Endothelial cell of umbilical vein (primary cell): ENCODE results near the gene PTN. TPM values are rescaled to one million over a fixed set of nuclear protein-coding genes. Genes with fewer than 3 reads are reported as not detected.

Experiments
- Bru-seq: library from RNA; stranded (reverse); fragments of 400-500 nt; gene quantifications from one replicate; lab custom pipeline; 2021; lab: Mats Ljungman, UMichigan
- BruChase-seq, 2 experiments: library from RNA; stranded (reverse); fragments of 400-500 nt; gene quantifications; one replicate each; lab custom pipeline; 2021; lab: Mats Ljungman, UMichigan
- BruUV-seq: library from RNA; stranded (reverse); fragments of 400-500 nt; replicated peaks from 2 replicates; lab custom pipeline; 2021; lab: Mats Ljungman, UMichigan
- CTCF ChIA-PET: fragments of 300-600, 350-600 bp; sonication (Branson Sonifier 250); formaldehyde crosslinking; loops from one replicate; lab custom pipeline; 2021; ENCODE audit warnings: antibody characterized with exemption, inconsistent platforms; lab: Charles Lee
- POLR2A ChIA-PET: fragments of 300-600, 350-600 bp; sonication (Branson Sonifier 250); formaldehyde crosslinking; loops from one replicate; lab custom pipeline; 2021; ENCODE audit warnings: antibody characterized with exemption, inconsistent platforms; lab: Charles Lee
- DNase-seq: peaks from one replicate; pipeline ENCODE4 v3.0.0-alpha.2; 2011; ENCODE audit warnings: low read depth, low spot score
- FAIRE-seq: peaks from 2 replicates; lab custom pipeline; 2011; peaks lifted over from hg19 to GRCh38; lab: Jason Lieb, UNC
- H2AFZ ChIP-seq: 2 replicates; pipeline ENCODE4 v1.6.0; 2012; ENCODE audit warnings: low read depth, low read length, control low read depth, inconsistent platforms
- H3K27ac ChIP-seq: 2 replicates; pipeline ENCODE4 v1.5.1; 2011; ENCODE audit warnings: low read depth, mild to moderate bottlenecking, control low read depth, low read length, moderate library complexity; ENCODE audit not compliant: insufficient read depth
- H3K27me3 ChIP-seq, 2 experiments: 2 replicates each; pipeline versions ENCODE4 v1.6.0 to v1.6.1; 2011; ENCODE audit warnings: low read length in 2 of 2, mixed read lengths in 1 of 2; ENCODE audit not compliant: control insufficient read depth in 2 of 2, insufficient read depth in 2 of 2
- H3K36me3 ChIP-seq, 2 experiments: 2 replicates in 1 of 2; 3 replicates in 1 of 2; pipeline ENCODE4 v1.5.1; 2011; ENCODE audit warnings: low read length in 2 of 2, mild to moderate bottlenecking in 1 of 2, moderate library complexity in 1 of 2; ENCODE audit not compliant: control insufficient read depth in 2 of 2, insufficient read depth in 2 of 2; ENCODE audit errors: extremely low read depth in 1 of 2
- H3K4me1 ChIP-seq: 3 replicates; pipeline ENCODE4 v1.5.1; 2011; ENCODE audit warnings: mild to moderate bottlenecking, low read length; ENCODE audit not compliant: control insufficient read depth, insufficient read depth; ENCODE audit errors: extremely low read depth
- H3K4me2 ChIP-seq: 2 replicates; pipeline ENCODE4 v1.6.1; 2011; ENCODE audit warnings: low read length, control low read depth, mixed read lengths; ENCODE audit not compliant: insufficient read depth
- H3K4me3 ChIP-seq, 3 experiments: fragments of 200-600 bp in 1 of 3; sonication (generic), shearing (Covaris generic) in 1 of 3; replicated peaks in 1 of 3; 2 replicates each; pipeline ENCODE4 v1.5.1; 2011 to 2016; ENCODE audit warnings: control low read depth in 3 of 3, low read length in 3 of 3, mild to moderate bottlenecking in 2 of 3, inconsistent platforms in 1 of 3, low read depth in 1 of 3, moderate library complexity in 1 of 3; ENCODE audit not compliant: insufficient read depth in 1 of 3
- H3K79me2 ChIP-seq: 2 replicates; pipeline ENCODE4 v1.6.0; 2012; ENCODE audit warnings: low read length, inconsistent platforms; ENCODE audit not compliant: control insufficient read depth, insufficient read depth
- H3K9ac ChIP-seq: replicated peaks from 2 replicates; pipeline ENCODE3; 2011; ENCODE audit warnings: low read length, control low read depth; ENCODE audit not compliant: insufficient read depth; ENCODE audit errors: extremely low read depth
- H3K9me1 ChIP-seq: replicated peaks from 3 replicates; pipeline ENCODE4 v1.6.0; 2011; ENCODE audit warnings: mild to moderate bottlenecking, low read length; ENCODE audit not compliant: control insufficient read depth, insufficient read depth; ENCODE audit errors: extremely low read depth
- H3K9me3 ChIP-seq: replicated peaks from 2 replicates; pipeline ENCODE4 v1.5.1; 2012; ENCODE audit warnings: low read length, inconsistent platforms; ENCODE audit not compliant: control insufficient read depth, insufficient read depth
- H4K20me1 ChIP-seq: replicated peaks from 2 replicates; pipeline ENCODE3; 2011; ENCODE audit warnings: mild to moderate bottlenecking, low read length; ENCODE audit not compliant: control insufficient read depth, insufficient read depth; ENCODE audit errors: extremely low read depth
- CTCF ChIP-seq, 2 donors: IDR thresholded peaks; 1 replicate in 1 of 2; 2 replicates in 1 of 2; pipeline ENCODE4 v1.5.1; 2011; ENCODE audit warnings: low read length in 2 of 2, mild to moderate bottlenecking in 2 of 2, moderate library complexity in 2 of 2, control low read depth in 1 of 2, inconsistent platforms in 1 of 2, low read depth in 1 of 2; ENCODE audit not compliant: insufficient read depth in 1 of 2; ENCODE audit errors: extremely low read depth in 1 of 2
- FOS ChIP-seq: IDR thresholded peaks from 2 replicates; pipeline ENCODE4 v1.6.1; 2011; ENCODE audit warnings: mild to moderate bottlenecking, low read length, moderate library complexity, borderline replicate concordance; ENCODE audit not compliant: insufficient read depth
- GATA2 ChIP-seq: IDR thresholded peaks from 2 replicates; pipeline ENCODE4 v1.7.0; 2011; ENCODE audit warnings: low read depth, mild to moderate bottlenecking, moderate library complexity, mixed read lengths, low read length; ENCODE audit not compliant: insufficient read length, insufficient read depth
- JUN ChIP-seq: IDR thresholded peaks from 2 replicates; pipeline ENCODE4 v1.6.1; 2011; ENCODE audit warnings: borderline replicate concordance, low read depth; ENCODE audit not compliant: insufficient read length, insufficient read depth
- MYC ChIP-seq: IDR thresholded peaks from one replicate; pipeline ENCODE4 v1.6.1; 2011; ENCODE audit warnings: mild to moderate bottlenecking, low read depth, low read length
- POLR2A ChIP-seq: IDR thresholded peaks from 2 replicates; pipeline ENCODE4 v1.6.1; 2012; ENCODE audit warnings: low read depth, mild to moderate bottlenecking, control low read depth, low read length
- POLR2AphosphoS5 ChIP-seq: IDR thresholded peaks from 2 replicates; pipeline ENCODE4 v1.6.1; 2012; ENCODE audit warnings: low read depth, mild to moderate bottlenecking, control low read depth, low read length, moderate library complexity; ENCODE audit not compliant: insufficient read depth
- dilution Hi-C: fragments of 300-500 bp; cut with MboI; formaldehyde crosslinking; loops from one replicate; pipeline ENCODE4 v1.15.0; 2019; ENCODE audit warnings: low sequenced_read_pairs; ENCODE audit not compliant: extremely low pct_ligation_motif_present
- intact Hi-C: fragments of 100-400 bp; cut with micrococcal nuclease; formaldehyde crosslinking; loops from one replicate; pipeline ENCODE4 v1.10.0; 2022
- long read RNA-seq: library from polyadenylated mRNA; stranded (forward); transcript quantifications from one replicate; pipeline ENCODE4 v2.0.0, GENCODE V29; 2021
- polyA minus RNA-seq, 3 experiments: library from RNA; depleted of rRNA, polyadenylated mRNA; stranded (reverse); fragments of >200 nt; gene quantifications; 1 replicate in 1 of 3; 2 replicates in 2 of 3; pipeline ENCODE4 v1.2.3, GENCODE V29; 2011
- polyA plus RNA-seq, 4 experiments: library from polyadenylated mRNA; depleted of rRNA in 3 of 4; stranded (reverse) in 3 of 4; unstranded in 1 of 4; fragments of >200 nt; gene quantifications; 2 replicates each; pipeline versions ENCODE4 v1.2.1 to v1.2.3, GENCODE V29; 2011 to 2012; ENCODE audit warnings: missing spikeins in 1 of 4
- total RNA-seq: library from RNA; stranded (reverse); gene quantifications from 2 replicates; pipeline ENCODE4 v1.2.3, GENCODE V29; 2021

Gene PTN, protein sequence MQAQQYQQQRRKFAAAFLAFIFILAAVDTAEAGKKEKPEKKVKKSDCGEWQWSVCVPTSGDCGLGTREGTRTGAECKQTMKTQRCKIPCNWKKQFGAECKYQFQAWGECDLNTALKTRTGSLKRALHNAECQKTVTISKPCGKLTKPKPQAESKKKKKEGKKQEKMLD
- total RNA-seq: not detected in 2 replicates
- 0.07 and 0.13 TPM in 2 replicates for polyA plus RNA-seq
- polyA plus RNA-seq (2011; cell fraction: cytosol; rRNA removed): 0.07 and 0.13 TPM in 2 replicates
- 0.09 TPM in 1 of 2 replicates, not detected in the other for polyA plus RNA-seq (2011; cell fraction: nucleus; rRNA removed)
- polyA plus RNA-seq (2012): not detected in 2 replicates
- polyA minus RNA-seq: 0.11 TPM in 1 of 2 replicates, not detected in the other
- not detected for polyA minus RNA-seq (2011; cell fraction: cytosol; rRNA and poly(A)+ RNA removed)
- polyA minus RNA-seq (2011; cell fraction: nucleus; rRNA and poly(A)+ RNA removed): not detected in 2 replicates
- Bru-seq, nascent RNA: percentile 10 among the genes with signal in this experiment
- BruChase-seq, experiment 1, labeled RNA remaining after a 6-hour chase: percentile 2 among the genes with signal in this experiment
- BruChase-seq, experiment 2, labeled RNA remaining after a 2-hour chase: percentile 4 among the genes with signal in this experiment
- long read RNA-seq: 0 reads

GRCh38 chr7:137343281-137343841, at the start of gene PTN:
Gene PTN, minus strand, starts transcription at chr7:137343733. Its CDS starts 88,760 bp downstream, at chr7:137254973.
- Histone ChIP-seq H3K9me3 (no peaks in the 10 kb centered on the region), H2AFZ (no peak within 1 kb of the TSS), H3K9ac (no peak within 1 kb of the TSS), H3K4me2 (no peak within 1 kb of the TSS), H3K27ac (no peak within 1 kb of the TSS), H3K4me1 (no peaks in the 10 kb centered on the region), H3K27me3 (no peaks in the 10 kb centered on the region), H3K4me3 (no peak within 1 kb of the TSS), H4K20me1 (no peaks in the 10 kb centered on the region), H3K9me1 (no peaks in the 10 kb centered on the region), H3K79me2 (no peaks in the 10 kb centered on the region), H3K36me3 (no peaks in the 10 kb centered on the region)
- no peak for FAIRE-seq
- DNase-seq: no peak
- intact Hi-C loops: no loop called here
- ChIA-PET CTCF (no interaction called here), POLR2A (no interaction called here)
- BruUV-seq: no TSS peak
- TF ChIP-seq FOS (no peak), GATA2 (no peak), MYC (no peak), POLR2A (no peak), CTCF (IDR thresholded peaks at IDR 0.05; ENCODE audit: extremely low read depth in 1 of 2, insufficient read depth in 1 of 2, low read depth in 1 of 2, low read length in 2 of 2) (no peak), POLR2AphosphoS5 (no peak), JUN (no peak)
- dilution Hi-C loops: no loop called here
